IgD-negative memory B cell (primary cell): Measurements from ENCODE around the gene CDCA4. TPM values are rescaled to one million over a fixed set of nuclear protein-coding genes. Genes with fewer than 3 reads are reported as not detected.
"Not testable (repeated sequence)": the region's sequence is repeated elsewhere in the genome, so short reads cannot be mapped to it uniquely, and the experiment has no call there.

Source experiments
- H3K27ac Mint-ChIP-seq, 3 donors: one replicate each; pipeline ENCODE4 v1.8.0; 2020 to 2022; ENCODE audit warnings: mild to moderate bottlenecking in 3 of 3, mixed read lengths in 3 of 3, moderate library complexity in 1 of 3
- H3K27me3 Mint-ChIP-seq: one replicate; pipeline ENCODE4 v1.8.0; 2021; ENCODE audit warnings: mixed read lengths
- H3K36me3 Mint-ChIP-seq: one replicate; pipeline ENCODE4 v1.8.0; 2020; ENCODE audit warnings: mild to moderate bottlenecking, mixed read lengths
- H3K4me1 Mint-ChIP-seq, 3 donors: one replicate each; pipeline ENCODE4 v1.8.0; 2020 to 2022; ENCODE audit warnings: mixed read lengths in 3 of 3, mild to moderate bottlenecking in 1 of 3
- H3K4me3 Mint-ChIP-seq, 4 donors: one replicate each; pipeline ENCODE4 v1.8.0; 2020 to 2022; ENCODE audit warnings: mild to moderate bottlenecking in 4 of 4, mixed read lengths in 4 of 4, moderate library complexity in 3 of 4
- H3K9me3 Mint-ChIP-seq, 3 donors: one replicate each; pipeline ENCODE4 v1.8.0; 2020 to 2021; ENCODE audit warnings: mixed read lengths in 3 of 3, mild to moderate bottlenecking in 1 of 3
- polyA plus RNA-seq: library from polyadenylated mRNA; unstranded; fragments of 300-500 nt; fragmentation: Illumina TruSeq; gene quantifications from one replicate; pipeline ENCODE4 v1.2.3, GENCODE V29; 2021

CDCA4 gene
- polyA plus RNA-seq, 1 donor from 2014 or later: 11.4 TPM

DNA sequence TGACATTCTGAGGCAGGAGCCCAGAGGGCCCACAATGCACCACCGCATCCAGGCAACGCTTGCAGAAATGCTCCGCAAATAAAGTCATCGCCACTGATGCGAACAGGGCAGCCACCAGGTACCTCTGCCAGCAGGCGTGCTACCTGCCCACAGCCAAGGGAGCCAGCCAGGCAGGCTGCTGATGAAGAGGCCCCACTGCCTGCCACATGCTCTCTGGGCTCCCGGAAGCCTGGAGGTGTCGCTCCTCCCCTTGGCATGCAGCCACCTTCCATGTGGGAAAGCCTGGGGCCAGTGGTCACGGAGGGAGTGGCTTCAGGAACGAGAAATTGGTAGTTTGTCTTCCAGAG, 29.6 kb upstream of the CDCA4 start:
- Mint-ChIP-seq H3K4me3 (no peak overlapping the region), H3K9me3 (no peaks in the 10 kb centered on the region), H3K36me3 (peaks cover 2% of the 10 kb centered on the region), H3K27me3 (no peaks in the 10 kb centered on the region), H3K27ac (no peak overlapping the region), H3K4me1 (peaks cover 6 to 13% (median 8%) of the 10 kb centered on the region in 3 donors)

DNA sequence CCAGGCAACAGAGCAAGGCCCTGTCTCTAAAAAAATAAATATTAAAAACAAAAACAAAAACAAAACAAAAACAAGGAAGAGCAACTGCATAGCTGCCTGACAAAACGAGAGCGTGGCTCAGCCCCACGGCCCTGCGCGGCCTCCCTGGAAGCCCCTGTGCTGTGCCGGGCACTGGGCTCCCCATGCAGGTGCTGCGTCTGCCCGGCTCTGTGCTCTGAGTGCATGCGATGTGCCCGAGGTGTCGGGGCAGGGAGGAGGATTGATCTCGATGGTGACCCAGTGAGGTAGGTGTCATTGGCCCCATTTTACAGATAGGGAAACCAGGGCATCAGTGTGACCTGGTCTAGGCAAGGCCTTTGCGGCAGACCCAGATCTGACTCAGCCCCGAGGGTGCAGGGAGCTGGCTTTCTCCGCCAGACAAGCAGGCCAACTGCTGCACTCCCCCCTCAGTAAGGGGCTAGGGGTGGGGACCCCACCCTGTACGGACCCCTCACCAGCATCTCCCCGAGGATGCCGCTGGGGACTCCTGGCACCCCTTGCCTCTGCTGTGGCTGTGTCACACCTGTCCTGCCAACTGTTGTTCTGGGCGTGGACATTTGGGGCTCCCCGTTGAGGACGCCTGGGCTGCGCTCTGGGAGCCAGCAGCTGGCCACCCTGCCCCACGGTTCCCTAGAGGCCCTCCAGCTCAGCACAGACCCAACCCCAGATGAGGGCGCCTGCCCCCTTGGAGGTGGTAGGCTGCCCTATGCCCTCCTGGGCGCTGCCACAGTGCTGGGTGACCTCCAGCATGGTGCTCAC, 29.1 kb upstream of the CDCA4 start:
- Mint-ChIP-seq H3K4me1 (peaks cover 7 to 13% (median 7%) of the 10 kb centered on the region in 3 donors), H3K9me3 (no peaks in the 10 kb centered on the region), H3K27ac (peak overlapping the region in 1 of 3 donors; percentile 89), H3K36me3 (peaks cover 2% of the 10 kb centered on the region), H3K27me3 (no peaks in the 10 kb centered on the region), H3K4me3 (no peak overlapping the region)

DNA sequence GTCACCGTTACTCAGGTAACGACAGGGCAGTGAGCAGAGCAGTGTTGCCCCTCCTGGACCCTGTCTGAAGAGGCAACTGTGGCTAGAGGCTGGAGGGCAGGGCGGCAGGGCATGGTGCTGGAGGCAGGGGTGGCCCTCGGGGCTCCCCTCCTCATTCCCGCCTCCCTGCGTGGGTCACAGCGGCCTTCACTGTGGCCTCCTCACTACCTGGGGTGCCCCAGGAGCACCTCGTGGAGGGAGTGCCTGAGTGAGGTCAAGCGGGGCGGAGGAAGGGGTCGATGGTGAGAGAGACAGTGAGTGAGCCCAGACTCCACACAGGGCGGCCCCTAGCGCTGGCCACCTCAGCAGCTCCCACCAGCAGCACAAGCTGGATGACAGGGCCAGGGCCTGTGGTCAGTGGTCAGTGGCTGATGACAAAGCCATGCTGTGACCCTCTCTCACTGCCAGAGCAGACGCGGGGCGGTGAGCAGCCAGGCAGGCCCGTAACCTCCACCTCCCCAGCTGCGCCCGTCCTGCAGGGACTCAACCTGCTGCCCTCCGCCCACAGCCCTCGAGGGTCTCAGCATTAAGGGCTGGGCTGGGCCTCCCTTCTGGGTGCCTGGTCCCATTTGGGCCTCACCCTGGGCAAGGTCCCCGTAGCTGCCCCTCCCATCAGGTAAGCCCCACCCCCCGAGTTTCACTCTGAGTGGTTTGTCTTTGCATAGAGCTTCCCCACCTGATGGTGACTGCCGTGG, 26.6 kb upstream of the CDCA4 start:
- no peaks in the 10 kb centered on the region for H3K9me3 Mint-ChIP-seq
- no peak overlapping the region for H3K4me3 Mint-ChIP-seq
- H3K27me3 Mint-ChIP-seq: peaks cover 1% of the 10 kb centered on the region
- no peak overlapping the region for H3K27ac Mint-ChIP-seq
- H3K36me3 Mint-ChIP-seq: peaks cover 2% of the 10 kb centered on the region
- peaks cover 5 to 12% (median 11%) of the 10 kb centered on the region in 3 donors for H3K4me1 Mint-ChIP-seq

DNA sequence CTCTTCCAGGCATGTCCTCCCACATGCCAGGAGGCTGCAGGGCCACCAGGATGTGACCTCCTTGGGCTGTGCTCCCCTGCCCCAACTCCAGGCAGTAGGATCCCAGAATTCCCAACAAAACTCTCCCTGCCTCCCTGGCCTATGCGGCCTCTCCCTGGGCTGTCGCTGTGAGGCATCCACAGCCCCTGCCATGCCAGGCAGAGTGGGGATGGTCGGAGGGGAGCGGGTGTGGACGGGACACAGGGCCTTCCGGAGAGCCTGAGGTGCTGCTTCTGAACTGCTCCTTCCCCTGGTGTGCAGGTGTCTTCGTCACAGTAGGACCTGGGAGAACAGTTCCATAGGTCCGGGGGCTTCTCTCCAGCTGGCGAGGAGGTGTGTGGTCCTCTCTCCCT, 26.0 kb upstream of the CDCA4 start:
- H3K27ac Mint-ChIP-seq: no peak overlapping the region

DNA sequence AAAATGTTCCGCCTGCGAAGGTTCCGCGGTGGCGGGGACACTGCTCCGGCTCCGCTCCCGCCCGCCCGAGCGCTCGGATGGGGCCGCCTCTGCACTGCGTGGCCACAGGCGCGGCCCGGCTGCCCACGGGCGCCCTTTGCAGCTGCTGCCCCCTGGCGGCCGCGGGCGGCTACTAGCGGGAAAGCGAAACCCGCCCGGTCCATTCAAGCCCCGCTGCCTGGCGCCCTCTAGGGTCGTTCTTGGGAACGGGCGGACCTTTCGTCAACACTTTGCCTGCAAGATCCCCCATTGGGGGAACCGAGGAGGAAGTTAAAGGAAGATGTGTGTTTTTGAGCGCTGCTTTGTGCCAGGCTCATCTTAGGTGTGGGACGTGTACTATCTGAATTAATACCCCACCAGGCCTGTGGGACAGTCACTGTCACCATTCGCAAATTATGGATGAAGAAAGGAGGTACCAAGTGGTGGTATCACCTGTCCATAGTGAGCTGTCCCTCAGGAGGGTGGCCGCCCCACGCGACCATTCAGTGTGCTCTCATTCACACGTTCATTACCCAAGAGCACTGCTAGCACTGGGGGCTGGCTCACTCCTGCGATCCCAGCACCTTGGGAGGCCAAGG, 24.9 kb upstream of the CDCA4 start:
- Mint-ChIP-seq H3K27me3 (peaks cover 1% of the 10 kb centered on the region), H3K9me3 (no peaks in the 10 kb centered on the region), H3K27ac (peak overlapping the region; percentile 5 to 71 (median 39)), H3K4me1 (peaks cover 5 to 12% (median 11%) of the 10 kb centered on the region in 3 donors), H3K4me3 (peak overlapping the region in 2 of 4 donors; percentile 22 to 61), H3K36me3 (no peaks in the 10 kb centered on the region)

More for the DNA sequence above, 26.0 kb upstream of the CDCA4 start:
- H3K27me3 Mint-ChIP-seq: peaks cover 1% of the 10 kb centered on the region
- H3K9me3 Mint-ChIP-seq: no peaks in the 10 kb centered on the region
- H3K4me1 Mint-ChIP-seq: peaks cover 5 to 12% (median 11%) of the 10 kb centered on the region in 3 donors
- H3K36me3 Mint-ChIP-seq: peaks cover 2% of the 10 kb centered on the region
- H3K4me3 Mint-ChIP-seq: no peak overlapping the region

DNA sequence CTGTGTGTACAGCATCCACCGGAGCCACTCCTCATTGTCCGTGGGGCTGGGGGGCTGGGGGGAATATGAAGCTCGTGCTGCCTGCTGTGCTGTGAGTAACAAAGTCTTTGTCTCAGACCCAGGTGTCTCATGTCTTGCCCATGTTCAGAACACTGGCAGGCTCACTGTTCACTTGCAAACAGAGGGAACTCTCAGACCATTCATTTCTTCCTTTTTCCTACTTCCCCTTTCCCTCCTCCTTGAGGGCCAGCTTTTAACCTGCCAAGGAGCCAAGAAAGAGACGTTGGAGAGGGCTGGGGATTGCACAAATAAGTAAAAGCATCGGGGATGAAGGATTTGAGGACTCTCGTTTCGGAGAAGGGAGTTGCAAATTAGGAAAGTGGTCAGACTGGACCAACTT, 22.8 kb upstream of the CDCA4 start:
- no peaks in the 10 kb centered on the region for H3K9me3 Mint-ChIP-seq
- H3K36me3 Mint-ChIP-seq: no peaks in the 10 kb centered on the region
- no peak overlapping the region for H3K4me3 Mint-ChIP-seq
- peaks cover 5 to 12% (median 11%) of the 10 kb centered on the region in 3 donors for H3K4me1 Mint-ChIP-seq
- H3K27me3 Mint-ChIP-seq: peaks cover 1% of the 10 kb centered on the region
- no peak overlapping the region for H3K27ac Mint-ChIP-seq

DNA sequence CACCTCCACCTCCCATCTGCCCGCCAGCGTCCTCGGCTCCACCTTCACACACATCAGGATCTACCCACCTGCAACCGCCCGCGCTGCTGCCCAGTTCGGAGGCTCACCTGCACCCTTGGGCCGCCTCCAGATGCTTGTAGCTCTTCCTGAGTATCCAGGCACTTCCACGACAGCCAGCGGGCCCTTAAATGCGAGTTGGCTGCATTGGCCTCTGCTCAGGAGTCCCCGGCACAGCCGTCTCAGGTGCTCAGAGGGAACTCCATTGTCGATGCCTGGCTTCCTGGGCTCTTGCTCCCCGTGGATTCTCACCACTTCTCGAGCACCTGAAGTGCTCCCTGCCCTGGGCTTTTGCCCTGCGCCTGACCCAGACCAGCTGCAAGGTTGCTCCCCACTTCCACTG, 21.9 kb upstream of the CDCA4 start:
- Mint-ChIP-seq H3K4me1 (peaks cover 5 to 12% (median 8%) of the 10 kb centered on the region in 3 donors), H3K9me3 (no peaks in the 10 kb centered on the region), H3K36me3 (no peaks in the 10 kb centered on the region), H3K4me3 (peak overlapping the region in 1 of 4 donors; percentile 28), H3K27me3 (peaks cover 1% of the 10 kb centered on the region), H3K27ac (no peak overlapping the region)

DNA sequence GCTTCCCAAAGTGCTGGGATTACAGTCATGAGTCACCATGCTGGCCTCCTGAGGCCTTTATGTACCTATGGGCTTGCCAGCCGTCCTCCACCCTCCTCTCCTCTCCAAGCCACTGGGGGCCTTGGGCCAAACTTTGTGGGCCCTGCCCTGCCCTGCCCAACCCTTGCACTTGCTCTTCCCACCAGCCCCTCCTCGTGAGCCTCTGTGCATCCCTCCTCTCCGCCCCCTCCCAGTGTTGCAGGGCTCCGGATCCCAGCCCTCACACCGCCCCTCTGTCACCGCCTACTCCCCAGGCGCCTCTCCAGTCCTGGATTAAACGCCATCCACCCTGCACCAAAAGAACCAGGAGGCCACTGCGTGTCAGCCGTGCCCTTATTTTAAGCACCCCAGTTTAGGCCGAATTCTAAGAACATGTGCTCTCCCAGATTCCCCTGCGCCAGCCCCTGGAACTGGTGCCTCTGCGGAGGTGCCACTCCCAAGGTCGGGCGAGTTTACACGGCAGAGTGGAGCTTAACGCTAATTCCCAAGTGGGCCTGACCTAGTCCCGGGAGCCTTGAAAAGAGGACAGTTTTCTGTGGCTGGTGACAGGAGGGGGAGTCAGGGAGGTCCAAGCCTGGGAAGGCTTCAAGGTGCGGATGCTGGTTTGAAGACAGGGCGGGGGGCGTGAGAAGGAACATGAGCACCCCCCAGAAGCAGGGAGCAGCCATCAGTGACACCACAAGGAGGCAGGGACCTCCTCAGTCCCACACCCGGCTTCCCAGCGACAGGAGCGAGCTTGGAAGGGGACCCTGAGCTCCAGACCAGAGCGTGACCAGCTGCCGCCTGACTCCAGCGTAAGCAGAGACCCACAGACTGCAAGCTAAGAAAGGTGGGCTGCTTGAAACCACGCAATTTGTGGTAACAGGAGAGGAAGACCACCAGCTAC, 21.2 kb upstream of the CDCA4 start:
- H3K4me3 Mint-ChIP-seq: no peak overlapping the region
- peaks cover 1% of the 10 kb centered on the region for H3K27me3 Mint-ChIP-seq
- H3K27ac Mint-ChIP-seq: no peak overlapping the region
- H3K4me1 Mint-ChIP-seq: peaks cover 5 to 12% (median 7%) of the 10 kb centered on the region in 3 donors
- H3K9me3 Mint-ChIP-seq: no peaks in the 10 kb centered on the region
- no peaks in the 10 kb centered on the region for H3K36me3 Mint-ChIP-seq

DNA sequence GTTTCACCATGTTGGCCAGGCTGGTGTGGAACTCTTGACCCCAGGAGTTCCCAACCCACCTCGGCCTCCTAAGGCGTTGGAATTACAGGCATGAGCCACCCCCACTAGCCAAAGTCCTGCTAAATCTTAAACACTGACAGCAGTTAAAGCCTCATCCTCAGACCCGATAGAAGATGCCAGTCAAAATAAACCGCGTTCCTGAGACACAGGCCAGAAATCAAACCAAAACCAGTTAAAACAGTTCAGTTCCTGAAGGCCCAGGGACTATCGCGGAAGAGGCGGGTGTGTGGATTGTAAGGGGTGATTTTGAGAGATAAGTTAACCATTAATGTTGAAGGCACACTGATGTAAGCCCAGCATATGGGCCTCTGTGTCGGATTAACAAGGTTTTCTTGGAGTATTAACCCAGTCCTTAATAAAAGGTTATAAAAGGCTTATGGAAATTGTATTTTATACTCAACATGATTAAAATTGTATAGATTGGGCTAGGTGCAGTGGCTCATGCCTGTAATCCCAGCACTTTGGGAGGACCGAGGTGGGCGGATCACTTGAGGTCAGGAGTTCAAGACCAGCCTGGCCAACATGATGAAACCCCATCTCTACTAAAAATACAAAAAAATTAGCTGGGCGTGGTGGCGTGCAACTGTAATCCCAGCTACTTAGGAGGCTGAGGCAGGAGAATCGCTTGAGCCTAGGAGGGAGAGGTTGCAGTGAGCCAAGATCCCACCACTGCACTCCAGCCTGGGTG, 18.7 kb upstream of the CDCA4 start:
- peak overlapping the region in 1 of 3 donors; percentile 51 for H3K27ac Mint-ChIP-seq
- no peaks in the 10 kb centered on the region for H3K9me3 Mint-ChIP-seq
- H3K27me3 Mint-ChIP-seq: peaks cover 1% of the 10 kb centered on the region
- H3K4me1 Mint-ChIP-seq: peaks cover 0 to 3% (median 2%) of the 10 kb centered on the region in 3 donors
- no peak overlapping the region for H3K4me3 Mint-ChIP-seq
- no peaks in the 10 kb centered on the region for H3K36me3 Mint-ChIP-seq

DNA sequence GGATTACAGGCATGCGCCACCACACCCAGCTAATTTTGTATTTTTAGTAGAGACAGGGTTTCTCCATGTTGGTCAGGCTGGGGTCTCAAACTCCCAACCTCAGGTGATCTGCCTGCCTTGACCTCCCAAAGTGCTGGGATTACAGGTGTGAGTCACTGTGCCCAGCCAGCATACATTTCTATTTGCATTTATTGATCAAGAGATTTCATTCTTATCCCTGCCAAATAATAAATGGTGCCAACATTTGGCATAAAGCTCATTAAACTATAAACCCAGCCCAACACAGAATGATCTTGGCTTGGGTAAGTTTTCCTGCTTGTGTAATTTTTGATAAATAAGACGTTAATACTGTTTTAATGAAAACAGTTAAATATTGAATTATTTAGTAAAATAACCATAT, 14.7 kb upstream of the CDCA4 start:
- H3K9me3 Mint-ChIP-seq, H3K27me3 Mint-ChIP-seq, H3K27ac Mint-ChIP-seq, H3K36me3 Mint-ChIP-seq: not testable (repeated sequence)
- H3K4me1 Mint-ChIP-seq: peaks cover 4 to 15% (median 8%) of the 10 kb centered on the region in 3 donors
- peak overlapping the region in 1 of 4 donors; percentile 66 for H3K4me3 Mint-ChIP-seq

DNA sequence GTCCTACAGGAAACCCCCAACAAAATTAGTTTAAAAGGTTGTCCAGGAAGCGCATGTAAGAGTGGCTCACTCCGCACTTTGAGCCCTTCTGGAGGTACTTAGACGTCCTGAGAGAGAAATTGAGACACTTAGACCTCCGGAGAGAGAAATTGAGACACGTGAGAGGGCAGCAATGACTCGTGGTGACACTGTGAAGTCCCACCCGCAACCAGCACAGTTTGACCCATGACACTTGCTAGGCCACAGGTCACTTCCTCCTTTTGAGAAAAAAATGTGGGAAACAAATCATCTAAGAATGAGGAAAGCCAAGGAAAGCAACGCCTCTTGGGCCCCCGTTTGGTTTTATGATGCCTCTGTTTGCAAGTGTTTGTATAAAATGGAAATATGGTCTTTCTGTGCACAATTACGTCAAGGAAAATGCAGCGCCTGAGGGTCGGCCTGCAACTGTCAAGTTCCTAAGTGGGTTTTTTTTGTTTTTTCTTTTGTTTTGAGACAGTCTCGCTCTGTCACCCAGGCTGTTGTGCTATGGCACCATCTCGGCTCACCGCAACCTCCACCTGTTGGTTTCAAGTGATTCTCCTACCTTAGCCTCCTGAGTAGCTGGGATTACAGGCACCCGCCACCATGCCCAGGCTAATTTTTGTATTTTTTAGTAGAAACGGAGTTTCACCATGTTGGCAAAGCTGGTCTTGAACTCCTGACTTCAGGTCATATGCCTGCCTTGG, 13.6 kb upstream of the CDCA4 start:
- H3K4me3 Mint-ChIP-seq: peak overlapping the region; percentile 9 to 95 (median 54)
- H3K36me3 Mint-ChIP-seq: no peaks in the 10 kb centered on the region
- no peaks in the 10 kb centered on the region for H3K27me3 Mint-ChIP-seq
- peak overlapping the region in 2 of 3 donors; percentile 65 to 73 for H3K27ac Mint-ChIP-seq
- H3K9me3 Mint-ChIP-seq: peaks cover 0 to 2% (median 0%) of the 10 kb centered on the region in 3 donors
- H3K4me1 Mint-ChIP-seq: peaks cover 4 to 15% (median 8%) of the 10 kb centered on the region in 3 donors

DNA sequence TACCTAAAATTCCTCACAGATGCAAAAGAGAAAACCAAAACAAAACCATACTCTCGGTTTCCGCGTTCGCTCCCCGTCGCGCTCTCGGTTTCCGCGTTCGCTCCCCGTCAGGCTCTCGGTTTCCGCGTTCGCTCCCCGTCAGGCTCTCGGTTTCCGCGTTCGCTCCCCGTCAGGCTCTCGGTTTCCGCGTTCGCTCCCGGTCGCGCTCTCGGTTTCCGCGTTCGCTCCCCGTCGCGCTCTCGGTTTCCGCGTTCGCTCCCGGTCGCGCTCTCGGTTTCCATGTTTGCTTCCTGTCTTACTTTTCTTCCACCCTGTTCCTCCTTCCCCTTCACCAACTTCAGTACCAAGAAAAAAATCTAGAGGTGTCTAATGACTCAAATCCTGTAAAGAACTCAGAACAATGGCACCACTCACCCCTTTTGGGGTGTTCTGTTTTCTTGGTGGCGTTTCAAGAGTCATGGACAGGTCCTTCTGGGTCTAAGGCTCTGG, 12.6 kb upstream of the CDCA4 start:
- H3K9me3 Mint-ChIP-seq, H3K27me3 Mint-ChIP-seq, H3K36me3 Mint-ChIP-seq: not testable (repeated sequence)
- peak overlapping the region in 2 of 3 donors; percentile 65 to 73 for H3K27ac Mint-ChIP-seq
- H3K4me1 Mint-ChIP-seq: peaks cover 4 to 15% (median 8%) of the 10 kb centered on the region in 3 donors
- H3K4me3 Mint-ChIP-seq: peak overlapping the region; percentile 87 to 97 (median 94)

DNA sequence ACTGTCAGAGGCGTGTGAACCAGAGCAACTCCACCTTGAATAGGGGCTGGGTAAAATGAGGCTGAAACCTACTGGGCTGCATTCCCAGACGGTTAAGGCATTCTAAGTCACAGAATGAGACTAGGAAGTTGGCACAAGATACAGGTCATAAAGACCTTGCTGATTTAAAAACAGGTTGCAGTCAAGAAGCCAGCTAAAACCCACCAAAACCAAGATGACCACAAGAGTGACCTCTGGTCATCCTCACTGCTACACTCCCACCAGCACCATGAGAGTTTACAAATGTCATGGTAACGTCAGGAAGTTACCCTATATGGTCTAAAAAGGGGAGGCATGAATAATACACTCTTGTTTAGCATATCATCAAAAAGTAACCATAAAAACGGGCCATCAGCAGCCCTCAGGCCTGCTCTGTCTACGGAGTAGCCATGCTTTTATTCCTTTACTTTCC, 11.6 kb upstream of the CDCA4 start:
- peak overlapping the region in 1 of 3 donors; percentile 73 for H3K27ac Mint-ChIP-seq
- not testable (repeated sequence) for H3K9me3 Mint-ChIP-seq, H3K36me3 Mint-ChIP-seq, H3K27me3 Mint-ChIP-seq
- peak overlapping the region; percentile 57 to 97 (median 94) for H3K4me3 Mint-ChIP-seq
- H3K4me1 Mint-ChIP-seq: peaks cover 4 to 15% (median 8%) of the 10 kb centered on the region in 3 donors
